Stimulated activated CD8-positive, alpha-beta memory T cell treated with anti-CD3 and anti-CD28 coated beads, Interleukin-7, amount 100 ng/mL, for 4 hours (primary cell): ENCODE results near the gene TRIM36.

Experiments
- DNase-seq, 2 donors: peaks; one replicate each; pipeline ENCODE4 v3.0.0-alpha.2; 2020; ENCODE audit warnings: low read depth in 2 of 2

TRIM36 gene

DNA sequence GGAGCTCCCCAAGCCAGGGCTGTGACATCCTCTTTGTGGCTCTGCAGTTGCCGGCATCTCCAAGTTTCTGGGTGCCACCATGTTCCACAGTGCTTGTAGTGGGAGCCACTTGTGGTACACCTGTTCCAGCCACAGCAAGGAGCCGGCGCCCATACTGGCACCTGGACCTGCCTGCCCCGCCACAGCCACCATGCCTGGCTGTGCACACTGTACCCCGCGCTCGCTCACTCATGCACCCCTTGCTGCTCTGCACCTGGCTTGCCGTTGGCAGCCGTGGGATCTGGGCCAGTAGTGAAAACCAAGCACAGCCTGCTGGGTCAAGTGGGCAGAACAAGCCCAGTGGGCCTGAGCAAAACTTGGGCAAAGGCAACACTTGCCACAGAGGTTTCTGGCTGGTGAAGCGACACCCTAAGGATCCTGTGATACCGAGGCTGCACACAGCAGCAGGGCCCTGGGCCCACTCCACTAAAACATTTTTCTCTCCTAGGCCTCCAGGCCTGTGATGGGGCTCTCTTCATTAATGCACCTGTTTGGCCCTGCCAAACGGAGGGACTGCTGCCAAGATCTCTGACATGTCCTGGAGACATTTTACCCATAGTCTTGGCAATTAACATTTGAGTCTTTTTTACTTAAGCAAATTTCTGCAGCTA is 2.8 kb downstream of the TRIM36 start:
- no peak for DNase-seq

GRCh38 chr5:115165790-115166189 is 3.9 kb downstream of the TRIM36 start:
- DNase-seq: no peak

GRCh38 chr5:115160975-115161475 is 8.7 kb downstream of the TRIM36 start:
- no peak for DNase-seq

GRCh38 chr5:115151208-115151805 is 18.4 kb downstream of the TRIM36 start:
- DNase-seq: no peak

GRCh38 chr5:115150512-115150911 is 19.2 kb downstream of the TRIM36 start:
- DNase-seq: no peak

- DNase-seq: no peak
These were observed 22.7 kb downstream of the TRIM36 start for GRCh38 chr5:115147052-115147451.

DNA sequence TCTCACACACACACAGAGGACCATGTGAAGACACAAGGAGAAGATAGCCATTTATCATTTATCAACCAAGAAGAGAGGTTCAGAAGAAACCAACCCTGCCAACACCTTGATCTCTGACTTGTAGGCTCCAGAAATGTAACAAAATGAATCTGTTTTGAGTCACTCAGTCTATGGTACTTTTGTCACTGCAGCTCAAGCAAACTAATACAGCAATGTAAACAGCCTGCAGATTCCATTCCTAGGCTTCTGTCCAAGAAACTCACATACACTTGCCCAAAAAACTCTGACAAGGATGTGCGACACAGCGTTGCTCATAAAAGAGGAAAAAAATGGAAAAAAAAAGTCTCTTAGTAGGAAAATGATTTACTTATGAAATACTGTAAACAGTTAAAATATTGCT is 33.4 kb downstream of the TRIM36 start:
- DNase-seq: no peak

DNA sequence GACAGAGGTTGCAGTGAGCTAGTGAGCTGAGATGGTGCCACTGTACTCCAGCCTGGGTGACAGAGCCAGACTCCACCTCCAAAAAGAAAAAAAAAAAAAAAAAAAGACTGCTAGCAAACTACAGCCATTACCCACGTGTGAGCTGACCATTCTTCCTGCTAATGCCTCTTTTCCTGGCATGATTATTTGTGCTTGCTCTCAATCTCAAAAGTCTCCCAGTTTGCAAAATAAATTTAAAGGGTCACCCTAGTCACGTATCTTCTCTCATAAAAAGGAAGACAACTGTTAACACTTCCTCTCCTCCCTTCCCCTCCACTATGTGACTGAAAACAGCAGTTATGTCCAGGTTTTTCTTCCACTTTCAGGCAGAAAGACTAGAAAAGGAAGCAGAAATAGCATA is 37.2 kb downstream of the TRIM36 start:
- no peak for DNase-seq

DNA sequence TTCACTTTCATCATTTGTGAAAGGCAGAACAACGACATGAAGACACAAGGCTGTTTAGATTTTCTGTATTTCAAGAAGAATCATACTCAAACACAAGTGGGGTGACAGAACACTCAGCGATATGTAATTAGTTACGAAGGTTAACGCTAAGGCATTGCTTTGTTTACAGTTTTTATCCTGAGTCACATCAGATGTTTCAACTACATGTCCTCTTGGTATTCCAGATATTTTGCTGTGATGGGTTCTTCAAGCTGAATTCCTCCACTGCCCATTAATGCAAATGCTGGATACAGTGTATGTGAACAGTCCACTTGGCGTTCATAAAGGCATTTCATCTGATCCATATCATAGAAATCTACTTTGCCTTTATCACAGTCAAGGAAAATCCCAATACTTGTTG is 43.4 kb downstream of the TRIM36 start:
- DNase-seq: no peak

DNA sequence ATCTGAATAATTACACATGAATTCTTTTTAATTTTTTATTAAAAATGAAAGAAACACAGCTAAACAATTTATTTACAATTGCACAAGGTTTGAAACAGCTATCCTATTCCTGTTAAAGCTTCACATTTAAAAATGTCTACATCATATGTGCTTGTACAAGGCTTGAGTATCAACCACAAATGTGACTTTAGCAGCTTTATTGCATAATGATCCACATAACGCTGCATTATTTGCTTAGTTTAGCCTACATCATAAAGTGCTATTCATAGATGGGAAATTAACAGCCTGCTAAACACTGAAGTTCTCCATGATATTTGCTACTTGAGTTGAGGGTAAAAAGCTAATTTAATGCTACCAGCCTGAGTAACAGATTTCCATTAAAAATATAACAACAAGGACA is 45.0 kb downstream of the TRIM36 start:
- DNase-seq: no peak

GRCh38 chr5:115116001-115116400 is 53.7 kb downstream of the TRIM36 start:
- no peak for DNase-seq

GRCh38 chr5:115109840-115110239 is 59.9 kb downstream of the TRIM36 start:
- no peak for DNase-seq

GRCh38 chr5:115109356-115109755 is 60.4 kb downstream of the TRIM36 start:
- DNase-seq: no peak

- no peak for DNase-seq
These were observed 69.3 kb downstream of the TRIM36 start for GRCh38 chr5:115100319-115100955.

- DNase-seq: no peak
These were observed 71.5 kb downstream of the TRIM36 start for GRCh38 chr5:115098041-115098702.

DNA sequence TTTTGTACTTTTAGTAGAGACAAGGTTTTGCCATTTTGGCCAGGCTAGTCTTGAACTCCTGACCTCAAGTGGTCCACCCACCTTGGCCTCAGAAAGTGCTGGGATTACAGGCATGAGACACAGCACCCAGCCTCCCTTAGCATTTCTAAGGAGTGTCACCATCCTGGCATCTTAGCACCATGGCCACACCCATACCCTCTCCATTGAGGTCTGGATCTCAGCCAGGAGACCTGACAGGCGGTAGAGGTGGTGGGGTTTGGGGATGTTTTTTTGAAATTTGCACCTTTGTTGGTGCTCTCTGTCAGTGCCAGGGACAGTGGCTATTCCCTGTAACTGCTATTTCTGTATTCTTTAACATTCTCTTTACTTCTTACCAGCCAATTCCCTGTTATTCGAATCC is 72.5 kb downstream of the TRIM36 start:
- no peak for DNase-seq

DNA sequence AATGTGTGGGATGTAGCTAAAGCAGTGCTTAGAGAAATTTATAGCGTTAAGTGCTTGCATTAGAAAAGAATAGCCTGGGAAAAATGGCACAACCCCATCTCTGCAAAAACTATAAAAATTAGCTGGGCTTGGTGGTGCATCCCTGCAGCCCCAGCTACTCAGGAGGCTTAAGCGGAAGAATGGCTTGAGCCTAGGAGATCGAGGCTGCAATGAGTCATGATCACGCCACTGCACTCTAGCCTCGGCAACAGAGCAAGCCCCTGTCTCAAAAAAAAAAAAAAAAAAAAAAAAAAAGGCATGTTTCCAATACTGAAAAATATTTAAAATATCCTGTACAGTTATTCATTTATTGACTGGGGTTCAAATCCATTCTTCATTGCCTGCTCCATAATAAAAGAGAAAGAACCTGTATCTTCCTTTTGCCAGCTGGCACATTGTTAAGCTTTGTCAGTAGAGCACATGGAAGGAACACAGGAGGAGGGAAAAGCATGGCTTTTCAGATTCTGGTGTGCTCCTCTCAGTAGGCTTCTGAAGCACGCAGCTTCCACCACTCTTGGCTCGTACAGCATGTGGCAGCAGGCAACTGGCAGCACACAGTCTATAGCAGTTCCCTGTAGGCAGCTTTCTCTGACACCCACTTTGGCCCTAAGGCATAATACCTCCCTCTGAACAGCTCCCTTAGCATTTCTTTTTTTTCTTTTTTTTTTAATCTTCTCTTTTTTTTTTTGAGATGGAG is 73.5 kb downstream of the TRIM36 start:
- no peak for DNase-seq

- DNase-seq: no peak
These were observed 81.8 kb downstream of the TRIM36 start for GRCh38 chr5:115087951-115088350.

- DNase-seq: no peak
These were observed 83.2 kb downstream of the TRIM36 start for GRCh38 chr5:115086473-115086872.

- DNase-seq: no peak
These were observed 85.4 kb downstream of the TRIM36 start for GRCh38 chr5:115084246-115084793.

DNA sequence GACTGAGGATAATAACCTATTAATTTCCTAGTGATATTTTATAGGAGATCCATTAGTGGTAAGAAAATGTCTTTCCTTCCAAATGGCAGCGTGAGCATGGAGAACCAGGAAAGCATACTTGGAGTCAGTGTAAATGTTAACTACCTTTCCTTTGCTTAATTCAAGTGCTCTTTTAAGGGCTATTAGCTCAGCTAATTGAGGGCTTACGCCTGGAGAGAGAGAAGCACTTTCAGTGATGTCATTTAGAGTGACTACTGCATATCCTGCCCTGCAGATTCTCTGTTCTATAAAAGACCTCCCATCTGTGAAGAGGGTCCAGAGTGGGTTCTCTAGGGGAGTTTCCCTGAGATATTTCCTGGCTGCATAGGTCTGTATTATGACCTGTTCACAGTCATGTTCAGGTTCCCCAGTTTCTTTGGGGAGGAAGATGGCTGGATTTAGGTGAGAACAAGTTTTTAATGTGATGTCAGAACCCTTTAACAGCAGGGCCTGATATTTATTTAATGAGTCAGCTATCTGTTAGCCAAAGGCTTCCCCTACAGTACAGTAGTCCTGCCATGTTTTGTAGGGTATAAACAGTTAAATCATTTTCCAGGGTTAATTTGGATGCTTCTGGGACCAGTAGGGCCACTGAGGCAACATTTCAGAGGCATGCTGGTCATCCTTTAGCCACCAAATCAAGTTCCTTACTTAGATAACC is 89.6 kb downstream of the TRIM36 start:
- no peak for DNase-seq
